HCT116 (cell line): Measurements from ENCODE around the gene APOBEC3G. TPM values are rescaled to one million over a fixed set of nuclear protein-coding genes. Genes with fewer than 3 reads are reported as not detected.
A peak's percentile ranks its signal among the peaks of the same experiment; 100 is the strongest.

ENCODE experiments used
- ATAC-seq: fragments of 200-7000 bp; cut with Tn5 transposase; 2 replicates; pipeline ENCODE4 v1.9.1; 2020; ENCODE audit warnings: mild to moderate bottlenecking, moderate library complexity
- BruUV-seq: library from RNA; stranded (reverse); fragments of 400-500 nt; replicated peaks from 2 replicates; lab custom pipeline; 2021; lab: Mats Ljungman, UMichigan
- CTCF ChIA-PET: fragments of 300-600 bp; sonication (Branson Sonifier 250); formaldehyde crosslinking; loops from one replicate; lab custom pipeline; 2021; ENCODE audit warnings: antibody characterized with exemption; lab: Charles Lee
- POLR2A ChIA-PET: fragments of 300-600, 350-600 bp; sonication (Branson Sonifier 250); formaldehyde crosslinking; loops from one replicate; lab custom pipeline; 2021; ENCODE audit warnings: antibody characterized with exemption; lab: Charles Lee
- RAD21 ChIA-PET, 2 experiments: fragments of 300-600 bp; sonication (Branson Sonifier 250); formaldehyde crosslinking; loops; one replicate each; lab custom pipeline; 2023; ENCODE audit warnings: low total read pairs in 2 of 2; ENCODE audit not compliant: uncharacterized antibody in 2 of 2, unreplicated experiment in 2 of 2, low non-redundant PET in 1 of 2; lab: Charles Lee
- DNase-seq: peaks from one replicate; pipeline ENCODE4 v3.0.0-alpha.2; 2010; ENCODE audit warnings: low read depth, low spot score
- H2AFZ ChIP-seq: fragments of 200-600 bp; shearing (Covaris generic), sonication (generic); 2 replicates; pipeline ENCODE4 v1.6.1; 2017; ENCODE audit warnings: low read depth, mixed run types, mixed read lengths, antibody characterized with exemption, low read length; ENCODE audit not compliant: poor library complexity, severe bottlenecking
- H3K27ac ChIP-seq: 2 replicates; pipeline ENCODE4 v1.5.1; 2012; ENCODE audit warnings: low read depth, low read length
- H3K27me3 ChIP-seq: fragments of 200-600 bp; sonication (generic); 2 replicates; pipeline ENCODE4 v1.6.1; 2016; ENCODE audit warnings: mixed run types, low read length, mixed read lengths; ENCODE audit not compliant: insufficient read depth
- H3K36me3 ChIP-seq, 2 experiments: fragments of 200-500 bp in 1 of 2; fragments of 200-600 bp in 1 of 2; sonication (Bioruptor generic) in 1 of 2; sonication (generic) in 1 of 2; 2 replicates each; pipeline versions ENCODE4 v1.5.1 to v1.6.1; 2014 to 2016; ENCODE audit warnings: low read length in 2 of 2, inconsistent platforms in 1 of 2, mixed read lengths in 1 of 2, mixed run types in 1 of 2; ENCODE audit not compliant: insufficient read depth in 2 of 2, control insufficient read depth in 1 of 2
- H3K4me1 ChIP-seq, 2 experiments: fragments of 200-600 bp in 1 of 2; sonication (generic) in 1 of 2; 2 replicates each; pipeline versions ENCODE4 v1.5.1 to v1.6.1; 2012 to 2017; ENCODE audit warnings: low read length in 2 of 2, inconsistent platforms in 1 of 2, mild to moderate bottlenecking in 1 of 2, mixed read lengths in 1 of 2, mixed run types in 1 of 2, moderate library complexity in 1 of 2; ENCODE audit not compliant: insufficient read depth in 2 of 2, control insufficient read depth in 1 of 2
- H3K4me2 ChIP-seq: fragments of 200-600 bp; sonication (generic); 2 replicates; pipeline ENCODE4 v1.6.1; 2017; ENCODE audit warnings: mixed run types, low read length, mixed read lengths
- H3K4me3 ChIP-seq, 2 experiments: fragments of 200-600 bp in 1 of 2; sonication (generic) in 1 of 2; replicated peaks in 1 of 2; 2 replicates each; pipeline ENCODE4 v1.5.1; 2011 to 2016; ENCODE audit warnings: low read length in 2 of 2, control low read depth in 1 of 2, low read depth in 1 of 2, mild to moderate bottlenecking in 1 of 2, mixed read lengths in 1 of 2, mixed run types in 1 of 2
- H3K79me2 ChIP-seq: fragments of 200-600 bp; sonication (generic); 2 replicates; pipeline ENCODE4 v1.6.1; 2017; ENCODE audit warnings: mild to moderate bottlenecking, mixed run types, low read length, moderate library complexity, mixed read lengths; ENCODE audit not compliant: insufficient read depth
- H3K9ac ChIP-seq: fragments of 200-600 bp; sonication (generic); 2 replicates; pipeline ENCODE4 v1.6.1; 2016; ENCODE audit warnings: low read length, mixed read lengths
- H3K9me2 ChIP-seq: fragments of 200-600 bp; sonication (generic), shearing (Covaris generic); 2 replicates; pipeline ENCODE4 v1.6.1; 2017; ENCODE audit warnings: mixed run types, mild to moderate bottlenecking, moderate library complexity; ENCODE audit not compliant: insufficient read depth
- H3K9me3 ChIP-seq, 2 experiments: fragments of 200-500 bp in 1 of 2; fragments of 200-600 bp in 1 of 2; sonication (Bioruptor generic) in 1 of 2; sonication (generic) in 1 of 2; 2 replicates each; pipeline ENCODE4 v1.6.1; 2014 to 2017; ENCODE audit warnings: low read length in 2 of 2, mixed read lengths in 2 of 2, inconsistent platforms in 1 of 2, low read depth in 1 of 2, mild to moderate bottlenecking in 1 of 2, mixed run types in 1 of 2, moderate library complexity in 1 of 2; ENCODE audit not compliant: control insufficient read depth in 1 of 2, insufficient read depth in 1 of 2
- H4K20me1 ChIP-seq: fragments of 200-600 bp; sonication (generic), shearing (Covaris generic); 2 replicates; pipeline ENCODE4 v1.6.1; 2017; ENCODE audit warnings: mixed run types, mild to moderate bottlenecking, moderate library complexity; ENCODE audit not compliant: insufficient read depth
- CBX3 ChIP-seq: IDR thresholded peaks from 2 replicates; pipeline ENCODE4 v1.6.1; 2012; ENCODE audit warnings: low read depth
- CEBPB ChIP-seq: IDR thresholded peaks from 2 replicates; pipeline ENCODE4 v1.6.1; 2012; ENCODE audit warnings: low read depth
- EGR1 ChIP-seq: IDR thresholded peaks from 2 replicates; pipeline ENCODE4 v1.6.1; 2012; ENCODE audit warnings: low read depth
- ELF1 ChIP-seq: IDR thresholded peaks from 2 replicates; pipeline ENCODE4 v1.6.1; 2012; ENCODE audit warnings: low read depth, borderline replicate concordance
- EZH2 ChIP-seq: fragments of 200-600 bp; sonication (generic); IDR thresholded peaks from 2 replicates; pipeline ENCODE4 v1.6.1; 2017; ENCODE audit warnings: antibody characterized with exemption, mixed run types
- FOSL1 ChIP-seq: IDR thresholded peaks from 2 replicates; pipeline ENCODE4 v1.6.1; 2012; ENCODE audit warnings: low read depth
- JUND ChIP-seq: IDR thresholded peaks from 2 replicates; pipeline ENCODE4 v1.6.1; 2012
- POLR2A ChIP-seq: IDR thresholded peaks from 2 replicates; pipeline ENCODE4 v1.7.0; 2011; ENCODE audit warnings: borderline replicate concordance; ENCODE audit not compliant: insufficient read depth, insufficient read length; ENCODE audit errors: extremely low read depth
- POLR2AphosphoS5 ChIP-seq: IDR thresholded peaks from 2 replicates; pipeline ENCODE4 v1.6.1; 2011; ENCODE audit warnings: mild to moderate bottlenecking, low read depth, low read length, moderate library complexity
- SIN3A ChIP-seq: IDR thresholded peaks from 2 replicates; pipeline ENCODE4 v1.6.1; 2012; ENCODE audit warnings: low read depth
- SP1 ChIP-seq: IDR thresholded peaks from 2 replicates; pipeline ENCODE4 v1.6.1; 2012; ENCODE audit warnings: low read depth
- SRF ChIP-seq: IDR thresholded peaks from 2 replicates; pipeline ENCODE4 v1.6.1; 2012; ENCODE audit warnings: low read depth
- YY1 ChIP-seq: IDR thresholded peaks from 2 replicates; pipeline ENCODE4 v1.6.1; 2011; ENCODE audit warnings: low read length, low read depth, moderate library complexity, mild to moderate bottlenecking; ENCODE audit not compliant: insufficient replicate concordance; ENCODE audit errors: extremely low read depth
- ZNF274 ChIP-seq: fragments of 200-500 bp; sonication (Bioruptor generic); IDR thresholded peaks from 2 replicates; pipeline ENCODE4 v1.6.1; 2014; ENCODE audit warnings: mild to moderate bottlenecking, low read depth, low read length, inconsistent platforms
- intact Hi-C: fragments of 100-400 bp; cut with micrococcal nuclease; formaldehyde crosslinking; loops from 2 replicates; pipeline ENCODE4 v1.10.0; 2022
- total RNA-seq: library from RNA; stranded (reverse); gene quantifications from one replicate; pipeline ENCODE4 v1.2.1, GENCODE V29; 2021; ENCODE audit not compliant: unreplicated experiment
- TF ChIP-seq, protein P1 (sequence below): IDR thresholded peaks from 2 replicates; pipeline ENCODE4 v1.6.1; 2011; ENCODE audit warnings: mild to moderate bottlenecking, low read length, moderate library complexity; ENCODE audit not compliant: insufficient replicate concordance; ENCODE audit errors: extremely low read depth

APOBEC3G gene
- total RNA-seq, 1 experiment from 2014 or later = 0.71 TPM

GRCh38 chr22:39084666-39085065 lies 7.6 kb downstream of the APOBEC3G start (continued):
- no peak for TF ChIP-seq SP1
- no peak for TF ChIP-seq ZNF274
- TF ChIP-seq EZH2 = no peak
- no peak for TF ChIP-seq SRF
- TF ChIP-seq YY1 = no peak
- TF ChIP-seq SIN3A = no peak

DNA sequence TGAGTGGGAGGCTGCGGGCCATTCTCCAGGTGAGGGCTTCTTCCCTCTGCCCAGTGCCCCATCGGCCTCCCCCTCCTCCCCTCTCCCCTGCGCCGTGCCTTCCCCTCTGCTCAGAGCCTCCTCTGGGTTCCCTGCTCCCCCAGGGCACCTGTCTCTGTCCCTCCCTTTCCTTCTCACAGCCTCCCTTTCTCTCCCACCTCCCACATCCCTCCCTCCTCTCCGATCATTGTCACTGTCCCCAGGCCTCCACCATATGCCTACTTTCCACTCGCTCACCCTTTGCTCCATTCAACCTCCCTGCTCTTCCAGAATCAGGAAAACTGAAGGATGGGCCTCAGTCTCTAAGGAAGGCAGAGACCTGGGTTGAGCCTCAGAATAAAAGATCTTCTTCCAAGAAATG lies 10.0 kb downstream of the APOBEC3G start:
- no peaks in the 10 kb centered on the region for H3K9me2 ChIP-seq
- H3K27me3 ChIP-seq = no peaks in the 10 kb centered on the region
- RAD21 ChIA-PET = no interaction called here
- no peak overlapping the region for H3K9ac ChIP-seq
- no peak overlapping the region for H3K4me2 ChIP-seq
- H2AFZ ChIP-seq = no peak overlapping the region
- H3K27ac ChIP-seq = no peak overlapping the region
- no peak overlapping the region for H3K4me3 ChIP-seq
- no peak for ATAC-seq
- no TSS peak for BruUV-seq
- no peaks in the 10 kb centered on the region for H3K79me2 ChIP-seq
- H3K9me3 ChIP-seq = no peaks in the 10 kb centered on the region
- H3K36me3 ChIP-seq = no peaks in the 10 kb centered on the region
- CTCF ChIA-PET = no interaction called here
- no peaks in the 10 kb centered on the region for H4K20me1 ChIP-seq
- intact Hi-C loops = no loop called here
- no peak for DNase-seq
- TF ChIP-seq FOSL1 = no peak
- no peak for TF ChIP-seq SIN3A
- no peak for TF ChIP-seq POLR2A
- TF ChIP-seq YY1 = no peak
- no peak for TF ChIP-seq CBX3
- POLR2A ChIA-PET = no interaction called here
- peaks cover 0 to 6% of the 10 kb centered on the region in 2 experiments; a peak in 1 of 4 replicates for H3K4me1 ChIP-seq

DNA sequence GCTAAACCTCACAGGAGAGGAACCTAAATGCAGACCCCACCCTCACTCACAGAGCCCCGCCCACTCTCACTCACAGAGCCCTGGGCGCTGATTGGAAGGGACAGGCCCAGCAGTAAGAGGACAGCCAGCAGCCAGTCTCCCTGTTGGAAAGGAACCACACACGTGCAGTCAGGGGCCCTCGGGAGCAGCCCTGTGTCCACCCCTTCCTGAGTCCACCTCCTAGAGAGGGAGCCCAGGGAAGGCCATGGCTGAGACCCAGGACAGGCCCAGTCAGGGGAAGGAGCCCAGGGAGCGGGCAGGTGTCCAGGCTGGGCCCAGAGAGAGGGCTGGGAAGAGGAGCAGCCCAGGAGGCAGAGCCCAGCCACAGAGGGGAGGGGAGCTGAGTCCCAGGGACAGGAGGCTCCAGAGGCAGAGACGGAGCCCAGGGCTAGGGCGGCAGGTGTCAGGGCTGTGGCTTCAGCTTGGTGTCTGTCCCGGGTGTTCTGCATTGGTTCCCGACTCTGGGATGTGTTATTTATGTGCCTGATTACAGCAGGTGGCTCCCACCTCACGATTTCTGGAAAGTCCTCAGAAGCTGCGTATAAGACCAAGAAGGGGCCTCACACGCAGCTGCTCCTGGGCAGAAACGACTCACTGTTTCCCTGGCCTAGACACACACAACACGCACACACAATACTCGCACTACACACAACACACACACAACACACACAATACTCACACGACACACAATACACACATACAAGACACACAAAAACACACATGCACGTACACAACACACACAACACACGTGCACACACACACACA lies 11.0 kb downstream of the APOBEC3G start:
- ChIA-PET RAD21 (no interaction called here), POLR2A (no interaction called here), CTCF (no interaction called here)
- ATAC-seq (peak; percentile 82), DNase-seq (no peak)
- Histone ChIP-seq H2AFZ (no peak overlapping the region), H3K4me2 (no peak overlapping the region), H3K27me3 (no peaks in the 10 kb centered on the region), H3K9ac (no peak overlapping the region), H3K9me3 (no peaks in the 10 kb centered on the region), H4K20me1 (no peaks in the 10 kb centered on the region), H3K4me1 (peaks cover 0 to 6% of the 10 kb centered on the region in 2 experiments; a peak in 1 of 4 replicates), H3K79me2 (no peaks in the 10 kb centered on the region), H3K36me3 (no peaks in the 10 kb centered on the region), H3K27ac (no peak overlapping the region), H3K4me3 (no peak overlapping the region), H3K9me2 (no peaks in the 10 kb centered on the region)
- intact Hi-C loops = no loop called here
- no TSS peak for BruUV-seq
- no peak for TF ChIP-seq ELF1
- no peak for TF ChIP-seq POLR2AphosphoS5
- no peak for TF ChIP-seq JUND
- no peak for TF ChIP-seq CEBPB
- no peak for TF ChIP-seq FOSL1
- TF ChIP-seq SRF = no peak
- TF ChIP-seq SIN3A = no peak
- TF ChIP-seq, protein P1, sequence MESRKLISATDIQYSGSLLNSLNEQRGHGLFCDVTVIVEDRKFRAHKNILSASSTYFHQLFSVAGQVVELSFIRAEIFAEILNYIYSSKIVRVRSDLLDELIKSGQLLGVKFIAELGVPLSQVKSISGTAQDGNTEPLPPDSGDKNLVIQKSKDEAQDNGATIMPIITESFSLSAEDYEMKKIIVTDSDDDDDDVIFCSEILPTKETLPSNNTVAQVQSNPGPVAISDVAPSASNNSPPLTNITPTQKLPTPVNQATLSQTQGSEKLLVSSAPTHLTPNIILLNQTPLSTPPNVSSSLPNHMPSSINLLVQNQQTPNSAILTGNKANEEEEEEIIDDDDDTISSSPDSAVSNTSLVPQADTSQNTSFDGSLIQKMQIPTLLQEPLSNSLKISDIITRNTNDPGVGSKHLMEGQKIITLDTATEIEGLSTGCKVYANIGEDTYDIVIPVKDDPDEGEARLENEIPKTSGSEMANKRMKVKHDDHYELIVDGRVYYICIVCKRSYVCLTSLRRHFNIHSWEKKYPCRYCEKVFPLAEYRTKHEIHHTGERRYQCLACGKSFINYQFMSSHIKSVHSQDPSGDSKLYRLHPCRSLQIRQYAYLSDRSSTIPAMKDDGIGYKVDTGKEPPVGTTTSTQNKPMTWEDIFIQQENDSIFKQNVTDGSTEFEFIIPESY = no peak
- no peak for TF ChIP-seq YY1
- no peak for TF ChIP-seq ZNF274
- TF ChIP-seq EZH2 = no peak
- TF ChIP-seq EGR1 = no peak
